ENCODE results near the gene PCYT2.

The PCYT2 gene

GRCh38 chr17:81899514-81900166 is 11.6 kb downstream of the PCYT2 start:
- DNase-seq (ENCODE audit: low read depth): no peak

- no peak for DNase-seq (ENCODE audit: low read depth)
Measured at GRCh38 chr17:81898885-81899284, 12.3 kb downstream of the PCYT2 start.

GRCh38 chr17:81898029-81898866 is 13.0 kb downstream of the PCYT2 start:
- peak; percentile 56 for DNase-seq (ENCODE audit: low read depth)

GRCh38 chr17:81895400-81895799 is 15.8 kb downstream of the PCYT2 start:
- no peak for DNase-seq (ENCODE audit: low read depth)

- no peak for DNase-seq (ENCODE audit: low read depth)
Measured at GRCh38 chr17:81891303-81891552, 20.0 kb downstream of the PCYT2 start.

GRCh38 chr17:81890447-81891302 is 20.5 kb downstream of the PCYT2 start:
- DNase-seq (ENCODE audit: low read depth): no peak

- no peak for DNase-seq (ENCODE audit: low read depth)
Measured at GRCh38 chr17:81889602-81890001, 21.6 kb downstream of the PCYT2 start.

GRCh38 chr17:81888988-81889595 is 22.1 kb downstream of the PCYT2 start:
- DNase-seq (ENCODE audit: low read depth): no peak

GRCh38 chr17:81888105-81888987 is 22.9 kb downstream of the PCYT2 start:
- DNase-seq (ENCODE audit: low read depth): no peak

GRCh38 chr17:81885869-81886548 is 25.2 kb downstream of the PCYT2 start:
- peak; percentile 42 for DNase-seq (ENCODE audit: low read depth)

- no peak for DNase-seq (ENCODE audit: low read depth)
Measured at GRCh38 chr17:81885454-81885853, 25.7 kb downstream of the PCYT2 start.

GRCh38 chr17:81884968-81885367 is 26.2 kb downstream of the PCYT2 start:
- DNase-seq (ENCODE audit: low read depth): no peak

GRCh38 chr17:81884520-81884919 is 26.7 kb downstream of the PCYT2 start:
- no peak for DNase-seq (ENCODE audit: low read depth)

GRCh38 chr17:81879121-81879520 is 32.1 kb downstream of the PCYT2 start:
- no peak for DNase-seq (ENCODE audit: low read depth)

- DNase-seq (ENCODE audit: low read depth): no peak
Measured at GRCh38 chr17:81878294-81878693, 32.9 kb downstream of the PCYT2 start.

- DNase-seq (ENCODE audit: low read depth): no peak
Measured at GRCh38 chr17:81877569-81877968, 33.6 kb downstream of the PCYT2 start.

- DNase-seq (ENCODE audit: low read depth): no peak
Measured at GRCh38 chr17:81871387-81872230, 39.6 kb downstream of the PCYT2 start.

- no peak for DNase-seq (ENCODE audit: low read depth)
Measured at GRCh38 chr17:81870981-81871386, 40.2 kb downstream of the PCYT2 start, which contains the start of gene ARHGDIA. Gene ARHGDIA (minus strand): TSS chr17:81871337. CDS start chr17:81869930, 1,407 bp downstream.

GRCh38 chr17:81870131-81870980 is 40.8 kb downstream of the PCYT2 start:
- DNase-seq (ENCODE audit: low read depth): no peak

Data from HS-27A (cell line).